Measurements from ENCODE around the gene ABHD3.
A peak's percentile ranks its signal among the peaks of the same experiment; 100 is the strongest.

DNA sequence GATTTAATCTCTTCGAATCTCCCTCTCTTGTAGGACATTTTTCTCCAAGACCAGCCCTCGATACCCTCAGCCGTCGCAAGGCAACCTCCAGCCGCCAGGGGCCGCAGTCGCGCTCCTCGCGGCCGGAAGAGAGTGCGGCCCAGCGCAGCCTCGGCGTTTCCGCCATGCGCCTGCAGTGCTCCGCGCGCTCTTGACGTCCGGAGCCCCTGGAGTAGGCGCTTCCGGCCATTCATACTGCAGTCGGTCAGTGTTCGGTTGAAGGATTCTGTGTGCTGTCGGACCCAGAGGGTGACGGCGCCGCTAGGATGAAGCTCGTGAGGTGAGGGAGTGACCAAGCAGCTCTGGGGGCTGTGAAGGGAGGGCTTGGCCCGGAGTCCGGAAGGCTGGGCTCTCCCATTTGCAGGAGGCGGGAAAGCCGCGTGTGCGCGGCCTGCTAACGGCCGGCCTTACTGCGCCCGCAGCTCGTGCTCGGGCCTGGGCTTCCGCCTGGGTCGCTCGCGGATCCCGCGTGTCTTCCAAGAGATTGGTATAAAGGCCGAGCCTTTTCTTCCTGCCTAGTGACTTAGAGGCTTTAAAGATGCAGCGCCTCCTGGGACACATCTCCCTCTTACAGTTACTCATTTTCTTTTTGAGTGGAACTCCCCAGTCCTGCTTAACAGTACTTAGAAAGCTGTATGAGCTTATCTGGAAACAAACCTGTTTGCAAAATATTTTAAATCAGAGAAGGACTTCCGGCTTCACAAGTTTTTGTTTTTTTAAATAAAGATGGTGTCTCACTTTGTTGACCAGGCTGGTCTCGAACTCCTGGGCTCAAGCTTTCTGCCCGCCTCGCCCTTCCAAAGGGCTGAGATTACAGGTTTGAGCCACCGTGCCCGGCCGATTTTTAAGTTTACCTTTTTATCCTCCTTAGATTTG lies 92.2 kb downstream of the ABHD3 start, which contains the start of gene SNRPD1:
- TF ChIP-seq, protein P1, sequence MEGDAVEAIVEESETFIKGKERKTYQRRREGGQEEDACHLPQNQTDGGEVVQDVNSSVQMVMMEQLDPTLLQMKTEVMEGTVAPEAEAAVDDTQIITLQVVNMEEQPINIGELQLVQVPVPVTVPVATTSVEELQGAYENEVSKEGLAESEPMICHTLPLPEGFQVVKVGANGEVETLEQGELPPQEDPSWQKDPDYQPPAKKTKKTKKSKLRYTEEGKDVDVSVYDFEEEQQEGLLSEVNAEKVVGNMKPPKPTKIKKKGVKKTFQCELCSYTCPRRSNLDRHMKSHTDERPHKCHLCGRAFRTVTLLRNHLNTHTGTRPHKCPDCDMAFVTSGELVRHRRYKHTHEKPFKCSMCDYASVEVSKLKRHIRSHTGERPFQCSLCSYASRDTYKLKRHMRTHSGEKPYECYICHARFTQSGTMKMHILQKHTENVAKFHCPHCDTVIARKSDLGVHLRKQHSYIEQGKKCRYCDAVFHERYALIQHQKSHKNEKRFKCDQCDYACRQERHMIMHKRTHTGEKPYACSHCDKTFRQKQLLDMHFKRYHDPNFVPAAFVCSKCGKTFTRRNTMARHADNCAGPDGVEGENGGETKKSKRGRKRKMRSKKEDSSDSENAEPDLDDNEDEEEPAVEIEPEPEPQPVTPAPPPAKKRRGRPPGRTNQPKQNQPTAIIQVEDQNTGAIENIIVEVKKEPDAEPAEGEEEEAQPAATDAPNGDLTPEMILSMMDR (IDR thresholded peaks at IDR 0.05) = peak; percentile 72 to 94 (median 83)
- peak; percentile 80 to 84 (median 81) for TF ChIP-seq POLR2AphosphoS5 (IDR thresholded peaks at IDR 0.05)
